Adrenal gland (tissue), 12 donors: ENCODE measurements around the gene WWOX. TPM values are rescaled to one million over a fixed set of nuclear protein-coding genes. Genes with fewer than 3 reads are reported as not detected.

Experiments used
- DNase-seq, 7 donors: peaks; one replicate each; pipeline ENCODE4 v3.0.0-alpha.2; 2019 to 2020
- H3K27ac ChIP-seq, 5 donors: fragments of 200-600 bp; sonication (generic) in 4 of 5; 1 replicate in 3 of 5; 2 replicates in 2 of 5; pipeline versions ENCODE4 v1.5.1 to v1.8.0; 2016 to 2020; ENCODE audit warnings: mild to moderate bottlenecking in 1 of 5
- H3K27me3 ChIP-seq: fragments of 200-600 bp; 2 replicates; pipeline ENCODE4 v1.8.0; 2021
- H3K36me3 ChIP-seq, 2 donors: fragments of 200-600 bp; replicated peaks in 1 of 2; 1 replicate in 1 of 2; 2 replicates in 1 of 2; pipeline versions ENCODE4 v1.5.1 to v1.8.0; 2018 to 2022
- H3K4me1 ChIP-seq, 2 donors: fragments of 200-600 bp; replicated peaks in 1 of 2; 1 replicate in 1 of 2; 2 replicates in 1 of 2; pipeline versions ENCODE4 v1.5.1 to v1.8.0; 2018 to 2021
- H3K4me3 ChIP-seq, 4 donors: fragments of 200-600 bp; sonication (generic) in 3 of 4; one replicate each; pipeline ENCODE4 v1.5.1; 2016 to 2018
- H3K9me3 ChIP-seq, 3 donors: fragments of 200-600 bp; sonication (generic) in 1 of 3; replicated peaks in 1 of 3; 1 replicate in 2 of 3; 2 replicates in 1 of 3; pipeline versions ENCODE4 v1.5.1 to v1.8.0; 2016 to 2021
- CTCF ChIP-seq, 6 experiments: fragments of 450-650 bp in 4 of 6; fragments of 200-600 bp in 2 of 6; sonication (generic) in 1 of 6; IDR thresholded peaks; 1 replicate in 5 of 6; 2 replicates in 1 of 6; pipeline versions ENCODE4 v1.5.1 to v1.8.0; 2016 to 2021; ENCODE audit warnings: antibody characterized with exemption in 6 of 6, mild to moderate bottlenecking in 2 of 6, moderate library complexity in 1 of 6
- POLR2A ChIP-seq, 2 donors: fragments of 450-650 bp; IDR thresholded peaks; one replicate each; pipeline ENCODE4 v1.6.1; 2017; ENCODE audit warnings: antibody characterized with exemption in 2 of 2, mild to moderate bottlenecking in 2 of 2, moderate library complexity in 1 of 2
- WGBS, 4 donors: extraction: QIAGEN DNeasy Blood & Tissue Kit in 2 of 4; methylation state at CpG; one replicate each; pipeline versions ENCODE4 v1.1.5 to v1.1.7; 2013 to 2017; 5-methylcytosine and 5-hydroxymethylcytosine counted together
- intact Hi-C, 2 donors: fragments of 100-400 bp; cut with DNase I; formaldehyde crosslinking; loops; one replicate each; pipeline versions ENCODE4 v1.14.1 to v1.15.0; 2022 to 2023
- polyA plus RNA-seq, 3 donors: library from polyadenylated mRNA; stranded (reverse); fragments of 200-250 nt in 2 of 3; fragments of 350-450 nt in 1 of 3; fragmentation: Illumina TruSeq in 1 of 3; extraction: RNeasy Lipid Tissue Mini Kit (QIAGEN cat#74804) in 1 of 3; gene quantifications; one replicate each; pipeline ENCODE4 v1.2.3, GENCODE V29; 2013 to 2014
- total RNA-seq, 9 donors: library from RNA; depleted of rRNA in 4 of 9; stranded (reverse); fragments of >200 nt in 4 of 9; fragments of 120-200 nt in 1 of 9; fragmentation: NEBNext Ultra II Directional in 1 of 9; extraction: Animal tissue kit (Norgen Biotek cat#: 25700) in 1 of 9; gene quantifications; one replicate each; pipeline versions ENCODE4 v1.1.0 to v1.2.4, GENCODE V29; 2013 to 2023
- donor health status: healthy with polysubstance abuse.
- donor health status: Bipolar disorder and iron deficiency.
- donor health status: DM: yes; HTN: yes; CAD: no.
- donor health status: DM: no; HTN: no; CAD: no.
- donor health status: DM: no; HTN: no; CAD: no.
- donor health status: DM: yes; HTN: yes; CAD: no.

WWOX gene
- total and polyA plus RNA-seq, 12 donors, result 11.8 to 74.6 (median 20.5) TPM

- peak overlapping the region in 1 of 5 donors; percentile 1 for H3K27ac ChIP-seq
- H3K9me3 ChIP-seq, result no peaks in the 10 kb centered on the region
- H3K27me3 ChIP-seq, result no peaks in the 10 kb centered on the region
- H3K4me1 ChIP-seq, result peaks cover 0 to 4% of the 10 kb centered on the region in 2 donors
- no peak for TF ChIP-seq CTCF (IDR thresholded peaks at IDR 0.05)
- no peak for TF ChIP-seq POLR2A (IDR thresholded peaks at IDR 0.05)
- intact Hi-C loops, result no loop called here
- H3K4me3 ChIP-seq, result no peak overlapping the region
- WGBS, 4 donors, result 78 to 82% (median 79%) methylated on average over 9 of the region's 9 CpGs
- no peak for DNase-seq
- H3K36me3 ChIP-seq, result no peaks in the 10 kb centered on the region
Measured at GRCh38 chr16:79165079-79165478, 1065.6 kb downstream of the WWOX start.

DNA sequence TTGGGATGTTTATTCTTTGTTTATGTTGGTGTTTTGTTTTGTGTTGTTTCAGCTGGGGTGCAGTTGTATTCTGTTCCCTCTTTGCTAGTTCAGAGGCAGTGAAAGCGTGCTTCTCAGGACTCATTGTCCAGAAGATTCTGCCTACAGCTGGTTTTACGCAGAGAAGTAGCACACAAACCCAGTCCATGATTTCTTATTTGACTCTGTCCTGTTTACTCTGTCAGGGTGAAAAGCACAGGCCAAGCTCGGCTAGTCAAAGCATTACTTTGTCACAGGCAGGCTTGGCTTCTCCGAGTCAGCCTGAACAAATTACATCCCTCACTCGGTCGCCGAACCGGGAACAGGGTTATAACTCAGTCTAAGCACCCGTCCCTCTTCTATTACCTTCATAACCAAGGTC, 1066.1 kb downstream of the WWOX start:
- 73 to 86% (median 79%) methylated on average over 9 of the region's 9 CpGs for WGBS, 4 donors
- intact Hi-C loops, result no loop called here
- no peak for TF ChIP-seq POLR2A (IDR thresholded peaks at IDR 0.05)
- H3K36me3 ChIP-seq, result no peaks in the 10 kb centered on the region
- H3K4me1 ChIP-seq, result peaks cover 0 to 7% of the 10 kb centered on the region in 2 donors
- H3K9me3 ChIP-seq, result no peaks in the 10 kb centered on the region
- DNase-seq, result no peak
- H3K27ac ChIP-seq, result peak overlapping the region in 1 of 5 donors; percentile 1
- H3K27me3 ChIP-seq, result no peaks in the 10 kb centered on the region
- no peak overlapping the region for H3K4me3 ChIP-seq

DNA sequence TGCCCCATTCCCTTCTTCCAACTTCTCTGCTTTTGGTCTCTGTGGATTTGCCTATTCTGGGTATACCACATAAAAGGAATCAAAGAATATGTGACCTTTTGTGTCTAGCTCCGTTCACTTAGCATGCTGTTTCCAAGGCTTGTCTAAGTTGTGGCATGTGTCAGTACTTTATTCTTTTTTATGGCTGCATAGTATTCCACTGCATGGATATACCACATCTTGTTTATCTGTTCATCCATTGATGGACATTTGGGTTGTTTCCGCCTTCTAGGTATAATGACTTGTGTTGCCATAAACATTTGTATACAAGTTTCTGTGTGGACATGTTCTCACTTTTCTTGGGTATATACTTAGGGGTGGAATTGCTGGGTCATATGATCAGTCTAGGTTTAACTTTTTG, 1068.4 kb downstream of the WWOX start:
- no peak for TF ChIP-seq POLR2A (IDR thresholded peaks at IDR 0.05)
- TF ChIP-seq CTCF (IDR thresholded peaks at IDR 0.05), result no peak
- Histone ChIP-seq H3K27ac (no peak overlapping the region), H3K4me3 (no peak overlapping the region), H3K9me3 (no peaks in the 10 kb centered on the region), H3K36me3 (no peaks in the 10 kb centered on the region), H3K4me1 (peaks cover 0 to 13% of the 10 kb centered on the region in 2 donors), H3K27me3 (no peaks in the 10 kb centered on the region)
- intact Hi-C loops, result no loop called here
- WGBS, 4 donors, result 84 to 96% (median 88%) methylated on average over 2 of the region's 2 CpGs
- no peak for DNase-seq

- no peak for TF ChIP-seq CTCF (IDR thresholded peaks at IDR 0.05)
- 60 to 83% (median 76%) methylated on average over 2 of the region's 2 CpGs for WGBS, 4 donors
- no peak overlapping the region for H3K4me3 ChIP-seq
- peaks cover 0 to 13% of the 10 kb centered on the region in 2 donors for H3K4me1 ChIP-seq
- H3K9me3 ChIP-seq, result no peaks in the 10 kb centered on the region
- no peak for DNase-seq
- H3K27me3 ChIP-seq, result no peaks in the 10 kb centered on the region
- no peaks in the 10 kb centered on the region for H3K36me3 ChIP-seq
- intact Hi-C loops, result no loop called here
- H3K27ac ChIP-seq, result no peak overlapping the region
Measured at GRCh38 chr16:79168321-79168720, 1068.9 kb downstream of the WWOX start.

DNA sequence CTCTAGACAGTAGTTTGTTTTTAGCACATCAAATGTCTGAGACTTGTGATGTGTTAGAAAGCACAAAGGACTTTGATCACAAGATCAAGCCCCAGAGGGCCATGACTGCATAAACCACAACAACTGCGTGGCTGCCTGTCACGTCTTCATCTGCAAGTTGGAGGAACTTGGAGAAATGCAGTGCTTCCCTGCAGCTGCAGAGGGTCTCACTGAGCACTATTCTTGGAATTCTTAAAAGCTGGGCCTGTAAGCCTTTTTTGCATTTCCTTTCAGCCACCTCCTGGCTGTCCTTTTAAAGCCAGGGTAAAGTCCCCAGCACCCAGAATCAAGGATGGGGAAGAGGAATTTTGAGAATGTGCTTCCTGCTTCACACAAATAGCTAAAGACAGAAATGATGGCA, 1069.8 kb downstream of the WWOX start:
- no peaks in the 10 kb centered on the region for H3K27me3 ChIP-seq
- no peak overlapping the region for H3K4me3 ChIP-seq
- no peak overlapping the region for H3K27ac ChIP-seq
- intact Hi-C loops, result no loop called here
- peak in 1 of 7 donors; percentile 22 for DNase-seq
- no peak for TF ChIP-seq CTCF (IDR thresholded peaks at IDR 0.05)
- TF ChIP-seq POLR2A (IDR thresholded peaks at IDR 0.05), result no peak
- H3K36me3 ChIP-seq, result no peaks in the 10 kb centered on the region
- no peaks in the 10 kb centered on the region for H3K9me3 ChIP-seq
- 79 to 92% (median 83%) methylated on average over 2 of the region's 2 CpGs for WGBS, 4 donors
- H3K4me1 ChIP-seq, result peaks cover 0 to 13% of the 10 kb centered on the region in 2 donors
